CD4-positive, alpha-beta T cell treated with Interleukin-4 for 1 hour (primary cell): Measurements from ENCODE around the gene CTNND2.

Source experiments
- DNase-seq, 2 donors: peaks; one replicate each; pipeline ENCODE4 v3.0.0-alpha.2; 2020 to 2022

Gene CTNND2

GRCh38 chr5:10964806-10965205 is 939.4 kb downstream of the CTNND2 start:
- no peak for DNase-seq

GRCh38 chr5:10958728-10959127 is 945.5 kb downstream of the CTNND2 start:
- no peak for DNase-seq

GRCh38 chr5:10949856-10950630 is 954.2 kb downstream of the CTNND2 start:
- DNase-seq, result no peak

- DNase-seq, result no peak
These were observed 958.2 kb downstream of the CTNND2 start for GRCh38 chr5:10946050-10946449.

DNA sequence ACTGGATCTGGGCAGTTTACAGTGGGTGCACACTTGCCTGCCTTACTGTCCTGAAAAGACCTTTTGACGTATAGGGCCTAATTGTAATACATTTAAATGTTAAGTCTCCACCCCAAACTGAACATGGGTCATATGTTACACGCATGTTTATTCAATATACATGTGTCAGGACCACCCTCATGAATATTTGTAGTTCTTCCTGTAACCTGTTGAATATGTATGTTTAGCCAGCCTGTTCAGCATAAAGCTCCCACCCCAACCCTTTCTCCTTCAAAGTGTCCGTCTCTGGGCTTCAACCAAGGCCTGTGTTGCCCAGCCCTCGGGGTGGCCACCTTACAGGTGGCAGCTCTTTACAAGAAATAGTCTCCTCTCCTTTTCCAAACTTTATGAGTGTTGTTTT is 962.3 kb downstream of the CTNND2 start:
- DNase-seq, result no peak

DNA sequence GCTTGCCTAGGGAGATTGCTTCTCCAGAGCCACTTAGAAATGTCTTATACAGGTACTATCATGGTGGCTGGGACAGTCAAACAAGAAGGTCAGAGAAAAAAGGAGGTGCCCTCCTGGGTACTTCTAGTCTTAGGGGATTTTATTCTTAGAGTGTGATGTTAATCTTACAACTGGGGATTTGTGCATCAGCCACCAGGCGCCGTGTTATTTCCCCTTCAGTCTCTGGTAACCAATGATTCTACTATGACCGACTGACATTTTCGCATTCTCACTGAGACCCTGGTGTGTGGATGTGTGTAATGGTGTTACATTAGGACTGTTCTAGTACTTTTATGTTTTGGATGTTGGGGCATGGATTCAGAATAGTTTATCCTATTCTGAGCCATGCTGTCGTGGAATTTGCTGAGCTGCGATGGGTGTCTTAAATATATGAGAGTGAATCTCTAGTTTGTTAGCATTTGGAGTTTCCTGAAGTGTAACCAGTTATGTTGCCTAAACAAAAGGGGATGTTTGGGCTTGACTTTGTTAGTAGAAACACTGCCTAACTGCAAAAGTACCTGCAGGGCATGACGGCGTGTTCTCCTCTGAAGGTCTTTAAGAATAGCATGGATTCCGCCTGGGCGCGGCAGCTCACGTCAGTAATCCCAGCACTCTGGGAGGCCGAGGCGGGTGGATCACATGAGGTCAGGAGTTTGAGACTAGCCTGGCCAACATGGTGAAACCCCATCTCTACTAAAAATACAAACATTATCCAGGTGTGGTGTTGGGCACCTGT is 968.0 kb downstream of the CTNND2 start:
- DNase-seq, result no peak

- DNase-seq, result no peak
These were observed 968.7 kb downstream of the CTNND2 start for GRCh38 chr5:10935536-10935935.

DNA sequence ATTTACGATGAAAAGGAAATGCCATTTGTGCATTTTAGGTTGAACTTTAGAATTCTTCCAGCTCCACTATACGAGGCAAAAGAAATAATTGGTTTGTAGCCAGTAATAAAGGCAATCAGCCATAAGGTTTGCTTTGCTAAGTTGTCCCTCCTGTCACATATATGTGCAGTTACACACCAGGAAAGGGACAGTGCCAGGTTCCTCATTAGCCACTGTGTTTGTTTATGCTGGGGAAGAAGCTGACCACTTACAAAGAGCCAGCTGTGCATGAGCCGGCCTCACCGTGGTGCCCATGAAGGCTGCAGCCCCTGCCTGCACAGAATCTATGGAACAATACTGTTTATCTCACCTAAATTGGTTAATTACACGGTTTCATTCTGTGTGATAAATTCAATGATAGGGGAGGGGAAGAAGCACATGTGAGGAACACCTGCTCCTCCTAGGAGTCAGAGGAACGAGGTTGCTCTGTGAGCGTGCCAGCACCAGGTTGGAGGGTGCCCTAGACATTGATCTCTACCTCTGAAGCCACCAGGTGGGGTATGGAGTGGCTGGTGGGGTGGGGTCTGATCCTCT is 969.4 kb downstream of the CTNND2 start:
- no peak for DNase-seq

DNA sequence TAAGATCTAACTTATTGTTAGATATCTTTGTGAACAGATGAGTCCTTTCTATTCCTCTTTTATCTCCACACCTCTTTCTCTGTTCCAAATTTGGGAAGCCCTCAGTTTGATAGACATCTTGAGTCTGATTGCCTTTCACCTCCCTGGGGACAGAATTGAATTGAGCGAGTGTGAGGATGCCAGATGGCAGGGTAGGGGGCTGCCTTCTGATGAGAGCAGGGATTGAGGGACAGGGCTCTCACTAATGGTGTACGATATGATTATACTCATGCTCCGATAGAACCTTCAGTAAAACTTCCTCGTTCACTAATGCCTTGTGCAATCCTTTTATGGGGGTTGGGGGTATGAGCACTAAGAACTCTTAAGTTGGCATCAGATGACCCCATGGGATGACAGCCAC is 971.1 kb downstream of the CTNND2 start:
- no peak for DNase-seq

DNA sequence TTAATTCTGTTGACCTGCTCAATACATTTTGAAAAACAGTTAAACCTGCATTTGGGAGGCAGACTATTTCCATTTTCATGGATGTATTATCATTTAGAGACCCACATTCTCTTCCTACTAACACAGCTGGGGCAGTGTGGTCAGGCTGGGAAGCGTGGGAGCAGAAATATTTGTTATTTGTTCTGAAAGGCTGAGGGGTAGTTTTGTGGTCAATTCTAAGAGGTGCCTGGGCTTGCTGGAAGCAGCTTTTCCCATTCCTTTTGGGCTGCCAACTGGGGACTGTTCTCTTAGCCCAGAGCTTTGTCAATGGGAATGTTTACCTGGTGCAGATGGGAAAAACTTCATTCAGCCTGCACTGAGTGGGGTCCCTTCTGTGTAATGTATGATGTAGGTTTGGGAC is 971.8 kb downstream of the CTNND2 start:
- no peak for DNase-seq

GRCh38 chr5:10927608-10928007 is 976.6 kb downstream of the CTNND2 start:
- DNase-seq, result no peak

- DNase-seq, result no peak
These were observed 980.9 kb downstream of the CTNND2 start for GRCh38 chr5:10923310-10923709.
